IMR-90 (cell line): ENCODE results near the gene EHMT1. TPM values are rescaled to one million over a fixed set of nuclear protein-coding genes. Genes with fewer than 3 reads are reported as not detected.

ENCODE experiments used
- ATAC-seq: fragments of 200-7000 bp; cut with Tn5 transposase; 2 replicates; pipeline ENCODE4 v1.9.1; 2020; ENCODE audit warnings: low read depth, mild to moderate bottlenecking, moderate library complexity
- BruUV-seq: library from RNA; stranded (reverse); fragments of 400-500 nt; replicated peaks from 2 replicates; lab custom pipeline; 2021; lab: Mats Ljungman, UMichigan
- CTCF ChIA-PET: fragments of 300-600 bp; formaldehyde crosslinking; extraction: SDS; loops from one replicate; lab custom pipeline; 2021; ENCODE audit warnings: antibody characterized with exemption; lab: Yijun Ruan, JAX
- POLR2A ChIA-PET: fragments of 300-600 bp; sonication (Branson Sonifier 250); formaldehyde crosslinking; loops from one replicate; lab custom pipeline; 2022; ENCODE audit warnings: antibody characterized with exemption; ENCODE audit not compliant: unreplicated experiment; lab: Charles Lee
- DNase-seq: peaks from one replicate; pipeline ENCODE4 v3.0.0; 2013
- H2AFZ ChIP-seq: replicated peaks from 2 replicates; pipeline ENCODE3; 2013; ENCODE audit warnings: low read length, mild to moderate bottlenecking; ENCODE audit not compliant: poor library complexity
- H2AK5ac ChIP-seq: 2 replicates; pipeline ENCODE4 v1.6.1; 2013; ENCODE audit warnings: low read depth, low read length, inconsistent platforms
- H2AK9ac ChIP-seq: replicated peaks from 2 replicates; pipeline ENCODE3; 2013; ENCODE audit warnings: mild to moderate bottlenecking, low read depth, low read length, moderate library complexity; ENCODE audit not compliant: poor library complexity
- H2BK120ac ChIP-seq: 2 replicates; pipeline ENCODE4 v1.6.1; 2013; ENCODE audit warnings: low read depth, low read length, inconsistent platforms
- H2BK15ac ChIP-seq: 3 replicates; pipeline ENCODE4 v1.6.1; 2013; ENCODE audit warnings: low read depth, low read length, inconsistent platforms
- H2BK20ac ChIP-seq: 2 replicates; pipeline ENCODE4 v1.6.1; 2013; ENCODE audit warnings: low read depth, mild to moderate bottlenecking, inconsistent platforms, low read length, moderate library complexity
- H2BK5ac ChIP-seq: 2 replicates; pipeline ENCODE4 v1.6.1; 2013; ENCODE audit warnings: mild to moderate bottlenecking, low read depth, low read length, inconsistent platforms; ENCODE audit not compliant: poor library complexity, severe bottlenecking
- H3K14ac ChIP-seq: replicated peaks from 2 replicates; pipeline ENCODE4 v1.6.1; 2013; ENCODE audit warnings: low read depth, low read length, inconsistent platforms
- H3K18ac ChIP-seq: 2 replicates; pipeline ENCODE4 v1.6.1; 2013; ENCODE audit warnings: low read depth, low read length, control low read depth
- H3K23ac ChIP-seq: 2 replicates; pipeline ENCODE4 v1.6.1; 2013; ENCODE audit warnings: low read depth, low read length, inconsistent platforms
- H3K27ac ChIP-seq: 2 replicates; pipeline ENCODE4 v1.5.1; 2013; ENCODE audit warnings: mild to moderate bottlenecking, control low read depth, low read length; ENCODE audit not compliant: insufficient read depth
- H3K27me3 ChIP-seq: 2 replicates; pipeline ENCODE4 v1.6.1; 2013; ENCODE audit warnings: low read length; ENCODE audit not compliant: control insufficient read depth, insufficient read depth
- H3K36me3 ChIP-seq: 2 replicates; pipeline ENCODE4 v1.6.1; 2013; ENCODE audit warnings: low read length, mixed read lengths; ENCODE audit not compliant: control insufficient read depth, insufficient read depth
- H3K4ac ChIP-seq: 2 replicates; pipeline ENCODE4 v1.6.1; 2013; ENCODE audit warnings: low read depth, low read length, inconsistent platforms
- H3K4me1 ChIP-seq: 2 replicates; pipeline ENCODE4 v1.6.1; 2013; ENCODE audit warnings: low read length, mixed read lengths; ENCODE audit not compliant: control insufficient read depth, insufficient read depth
- H3K4me2 ChIP-seq: 2 replicates; pipeline ENCODE4 v1.6.1; 2013; ENCODE audit warnings: low read depth, mild to moderate bottlenecking, control low read depth, low read length, moderate library complexity
- H3K4me3 ChIP-seq: 2 replicates; pipeline ENCODE4 v1.5.1; 2013; ENCODE audit warnings: low read depth, mild to moderate bottlenecking, control low read depth, low read length, moderate library complexity; ENCODE audit not compliant: insufficient read depth
- H3K56ac ChIP-seq: 2 replicates; pipeline ENCODE4 v1.6.1; 2013; ENCODE audit warnings: low read length, inconsistent platforms; ENCODE audit not compliant: insufficient read depth; ENCODE audit errors: extremely low read depth
- H3K79me1 ChIP-seq, 2 experiments: 2 replicates each; pipeline ENCODE4 v1.6.1; 2013; ENCODE audit warnings: low read length in 2 of 2, inconsistent platforms in 1 of 2, low read depth in 1 of 2
- H3K9ac ChIP-seq: 2 replicates; pipeline ENCODE4 v1.6.1; 2013; ENCODE audit warnings: low read depth, low read length, control low read depth
- H3K9me1 ChIP-seq: 2 replicates; pipeline ENCODE4 v1.6.1; 2013; ENCODE audit warnings: low read length, inconsistent platforms; ENCODE audit not compliant: insufficient read depth
- H3K9me3 ChIP-seq: 2 replicates; pipeline ENCODE4 v1.6.1; 2013; ENCODE audit warnings: low read length; ENCODE audit not compliant: control insufficient read depth, insufficient read depth
- H4K20me1 ChIP-seq: 2 replicates; pipeline ENCODE4 v1.6.1; 2013; ENCODE audit warnings: low read length, inconsistent platforms; ENCODE audit not compliant: insufficient read depth
- H4K5ac ChIP-seq: 2 replicates; pipeline ENCODE4 v1.6.1; 2013; ENCODE audit warnings: mild to moderate bottlenecking, low read depth, low read length, control low read depth
- H4K8ac ChIP-seq, 2 experiments: 2 replicates each; pipeline ENCODE4 v1.6.1; 2013; ENCODE audit warnings: low read depth in 2 of 2, low read length in 2 of 2, control low read depth in 1 of 2, inconsistent platforms in 1 of 2
- H4K91ac ChIP-seq: 2 replicates; pipeline ENCODE4 v1.6.1; 2013; ENCODE audit warnings: low read depth, low read length, inconsistent platforms; ENCODE audit not compliant: insufficient read depth
- BHLHE40 ChIP-seq: fragments of 150-350 bp; IDR thresholded peaks from 2 replicates; pipeline ENCODE4 v1.6.1; 2016; ENCODE audit warnings: mild to moderate bottlenecking, low read depth, low read length
- CEBPB ChIP-seq: IDR thresholded peaks from 2 replicates; pipeline ENCODE4 v1.6.1; 2012; ENCODE audit warnings: low read depth, low read length, improper control_type of control experiment
- CHD1 ChIP-seq: IDR thresholded peaks from 2 replicates; pipeline ENCODE4 v1.6.1; 2012; ENCODE audit warnings: low read depth, low read length, improper control_type of control experiment
- FOS ChIP-seq: fragments of 150-350 bp; IDR thresholded peaks from 2 replicates; pipeline ENCODE4 v1.6.1; 2016; ENCODE audit warnings: low read depth, low read length
- MAFK ChIP-seq: IDR thresholded peaks from 2 replicates; pipeline ENCODE4 v1.6.1; 2012; ENCODE audit warnings: low read depth, low read length, improper control_type of control experiment
- MAZ ChIP-seq: IDR thresholded peaks from 2 replicates; pipeline ENCODE4 v1.6.1; 2012; ENCODE audit warnings: low read depth, mild to moderate bottlenecking, low read length, improper control_type of control experiment, moderate library complexity, borderline replicate concordance
- MXI1 ChIP-seq: IDR thresholded peaks from 2 replicates; pipeline ENCODE4 v1.6.1; 2012; ENCODE audit warnings: low read depth, mild to moderate bottlenecking, low read length, moderate library complexity, borderline replicate concordance
- NFE2L2 ChIP-seq: fragments of 150-350 bp; IDR thresholded peaks from 2 replicates; pipeline ENCODE4 v1.6.1; 2016; ENCODE audit warnings: low read depth, mild to moderate bottlenecking, low read length
- POLR2A ChIP-seq: IDR thresholded peaks from 2 replicates; pipeline ENCODE4 v1.6.1; 2012; ENCODE audit warnings: mild to moderate bottlenecking, low read depth, low read length
- RAD21 ChIP-seq: IDR thresholded peaks from 2 replicates; pipeline ENCODE4 v1.6.1; 2012; ENCODE audit warnings: low read length, improper control_type of control experiment
- RCOR1 ChIP-seq: IDR thresholded peaks from 2 replicates; pipeline ENCODE4 v1.6.1; 2012; ENCODE audit warnings: mild to moderate bottlenecking, low read length, improper control_type of control experiment; ENCODE audit not compliant: insufficient replicate concordance
- RFX5 ChIP-seq: IDR thresholded peaks from 2 replicates; pipeline ENCODE4 v1.8.0; 2012; ENCODE audit warnings: low read depth, mild to moderate bottlenecking, low read length, moderate library complexity
- SMC3 ChIP-seq: fragments of 150-350 bp; IDR thresholded peaks from 2 replicates; pipeline ENCODE4 v1.6.1; 2016; ENCODE audit warnings: low read depth, mild to moderate bottlenecking, antibody characterized with exemption, low read length, moderate library complexity
- WGBS, 2 experiments: methylation state at CpG; one replicate each; pipeline versions ENCODE4 v1.1.5 to v1.1.7; 2013; ENCODE audit warnings: missing lambda C conversion rate in 2 of 2; ENCODE audit not compliant: insufficient read length in 1 of 2; ENCODE audit errors: extremely low coverage in 2 of 2; 5-methylcytosine and 5-hydroxymethylcytosine counted together
- dilution Hi-C: fragments of 300-500 bp; cut with HindIII; formaldehyde crosslinking; loops from one replicate; pipeline ENCODE4 v1.14.3; 2018; ENCODE audit warnings: low sequenced_read_pairs; ENCODE audit not compliant: unreplicated experiment
- in situ Hi-C: fragments of 300-500 bp; cut with MboI; formaldehyde crosslinking; loops from 3 replicates; pipeline ENCODE4 v1.14.3; 2019; ENCODE audit warnings: low sequenced_read_pairs, inconsistent platforms, mixed read lengths
- intact Hi-C: fragments of 100-400 bp; cut with micrococcal nuclease; formaldehyde crosslinking; loops from 2 replicates; pipeline ENCODE4 v1.10.0; 2022
- polyA plus RNA-seq, 3 experiments: library from polyadenylated mRNA; depleted of rRNA; stranded (reverse); fragments of >200 nt; gene quantifications; 2 replicates each; pipeline ENCODE4 v1.2.3, GENCODE V29; 2012; ENCODE audit warnings: low replicate concordance in 1 of 3
- total RNA-seq: library from RNA; depleted of rRNA; stranded (reverse); fragments of >200 nt; gene quantifications from 2 replicates; pipeline ENCODE4 v1.2.3, GENCODE V29; 2012
- TF ChIP-seq, protein P1 (sequence below): conservative IDR thresholded peaks from 2 replicates; pipeline ENCODE4 v1.5.1; 2012; ENCODE audit warnings: mild to moderate bottlenecking, low read depth, low read length, improper control_type of control experiment
- TF ChIP-seq, protein P2 (sequence below): fragments of 150-350 bp; IDR thresholded peaks from 2 replicates; pipeline ENCODE4 v1.6.1; 2016; ENCODE audit warnings: low read depth, mild to moderate bottlenecking, low read length, moderate library complexity, borderline replicate concordance
- TF ChIP-seq, protein P3 (sequence below): fragments of 150-350 bp; IDR thresholded peaks from 2 replicates; pipeline ENCODE4 v1.6.1; 2017; ENCODE audit warnings: mild to moderate bottlenecking, antibody characterized with exemption, low read length, low read depth

EHMT1 gene
- total and polyA plus RNA-seq, 2 of the 4 experiments (the other 2 are of a cell fraction): 32.8 to 35.1 TPM

DNA sequence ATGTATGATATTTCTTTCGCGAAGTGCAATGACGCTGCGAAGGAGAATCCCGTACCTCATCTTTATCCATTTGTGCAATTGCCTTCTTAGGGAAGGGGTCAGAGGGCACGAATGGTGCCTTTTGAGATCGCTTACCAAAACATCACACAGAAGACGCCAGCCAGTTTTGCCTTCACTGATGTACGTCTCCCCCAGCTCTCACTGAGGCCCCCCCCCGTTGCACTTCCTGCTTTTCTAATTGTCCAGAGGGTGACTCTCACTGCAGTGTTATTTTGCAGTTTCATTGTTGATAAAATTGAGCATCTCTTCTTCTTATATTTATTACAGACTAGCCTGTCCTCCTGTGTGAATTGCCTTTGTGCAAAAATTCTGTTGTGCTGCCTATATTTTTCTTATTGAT, 219.8 kb downstream of the EHMT1 start:
- Histone ChIP-seq H3K56ac (no peak overlapping the region), H4K5ac (no peak overlapping the region), H4K20me1 (no peaks in the 10 kb centered on the region), H2AK5ac (no peak overlapping the region), H3K27ac (no peak overlapping the region), H3K79me1 (no peaks in the 10 kb centered on the region; a peak in 1 of 4 replicates), H3K27me3 (no peaks in the 10 kb centered on the region), H3K14ac (no peak overlapping the region), H2AFZ (no peak overlapping the region), H3K36me3 (peaks cover 31% of the 10 kb centered on the region), H2BK15ac (no peak overlapping the region), H2BK20ac (no peak overlapping the region), H4K91ac (no peak overlapping the region), H3K9ac (no peak overlapping the region), H4K8ac (no peak overlapping the region), H2AK9ac (no peak overlapping the region), H2BK5ac (no peak overlapping the region), H3K18ac (no peak overlapping the region), H3K4me1 (no peaks in the 10 kb centered on the region), H3K9me3 (peaks cover 4% of the 10 kb centered on the region; the same call in 1 of the 2 replicates), H3K9me1 (no peaks in the 10 kb centered on the region), H3K4me3 (no peak overlapping the region), H3K23ac (no peak overlapping the region), H3K4ac (no peak overlapping the region), H3K4me2 (no peak overlapping the region), H2BK120ac (no peak overlapping the region)
- ChIA-PET CTCF (no interaction called here), POLR2A (no interaction called here)
- DNase-seq (no peak), ATAC-seq (no peak)
- TF ChIP-seq SMC3 (no peak), MAFK (no peak), CEBPB (no peak), RCOR1 (no peak), RFX5 (no peak), CHD1 (no peak), NFE2L2 (no peak), FOS (no peak), POLR2A (no peak), BHLHE40 (no peak), MXI1 (no peak), MAZ (no peak), RAD21 (no peak)
- TF ChIP-seq, protein P1, sequence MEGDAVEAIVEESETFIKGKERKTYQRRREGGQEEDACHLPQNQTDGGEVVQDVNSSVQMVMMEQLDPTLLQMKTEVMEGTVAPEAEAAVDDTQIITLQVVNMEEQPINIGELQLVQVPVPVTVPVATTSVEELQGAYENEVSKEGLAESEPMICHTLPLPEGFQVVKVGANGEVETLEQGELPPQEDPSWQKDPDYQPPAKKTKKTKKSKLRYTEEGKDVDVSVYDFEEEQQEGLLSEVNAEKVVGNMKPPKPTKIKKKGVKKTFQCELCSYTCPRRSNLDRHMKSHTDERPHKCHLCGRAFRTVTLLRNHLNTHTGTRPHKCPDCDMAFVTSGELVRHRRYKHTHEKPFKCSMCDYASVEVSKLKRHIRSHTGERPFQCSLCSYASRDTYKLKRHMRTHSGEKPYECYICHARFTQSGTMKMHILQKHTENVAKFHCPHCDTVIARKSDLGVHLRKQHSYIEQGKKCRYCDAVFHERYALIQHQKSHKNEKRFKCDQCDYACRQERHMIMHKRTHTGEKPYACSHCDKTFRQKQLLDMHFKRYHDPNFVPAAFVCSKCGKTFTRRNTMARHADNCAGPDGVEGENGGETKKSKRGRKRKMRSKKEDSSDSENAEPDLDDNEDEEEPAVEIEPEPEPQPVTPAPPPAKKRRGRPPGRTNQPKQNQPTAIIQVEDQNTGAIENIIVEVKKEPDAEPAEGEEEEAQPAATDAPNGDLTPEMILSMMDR: no peak
- TF ChIP-seq, protein P2, sequence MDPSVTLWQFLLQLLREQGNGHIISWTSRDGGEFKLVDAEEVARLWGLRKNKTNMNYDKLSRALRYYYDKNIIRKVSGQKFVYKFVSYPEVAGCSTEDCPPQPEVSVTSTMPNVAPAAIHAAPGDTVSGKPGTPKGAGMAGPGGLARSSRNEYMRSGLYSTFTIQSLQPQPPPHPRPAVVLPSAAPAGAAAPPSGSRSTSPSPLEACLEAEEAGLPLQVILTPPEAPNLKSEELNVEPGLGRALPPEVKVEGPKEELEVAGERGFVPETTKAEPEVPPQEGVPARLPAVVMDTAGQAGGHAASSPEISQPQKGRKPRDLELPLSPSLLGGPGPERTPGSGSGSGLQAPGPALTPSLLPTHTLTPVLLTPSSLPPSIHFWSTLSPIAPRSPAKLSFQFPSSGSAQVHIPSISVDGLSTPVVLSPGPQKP: no peak
- TF ChIP-seq, protein P3, sequence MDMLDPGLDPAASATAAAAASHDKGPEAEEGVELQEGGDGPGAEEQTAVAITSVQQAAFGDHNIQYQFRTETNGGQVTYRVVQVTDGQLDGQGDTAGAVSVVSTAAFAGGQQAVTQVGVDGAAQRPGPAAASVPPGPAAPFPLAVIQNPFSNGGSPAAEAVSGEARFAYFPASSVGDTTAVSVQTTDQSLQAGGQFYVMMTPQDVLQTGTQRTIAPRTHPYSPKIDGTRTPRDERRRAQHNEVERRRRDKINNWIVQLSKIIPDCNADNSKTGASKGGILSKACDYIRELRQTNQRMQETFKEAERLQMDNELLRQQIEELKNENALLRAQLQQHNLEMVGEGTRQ: no peak
- no TSS peak for BruUV-seq
- in situ Hi-C loops (no loop called here), dilution Hi-C loops (no loop called here), intact Hi-C loops (no loop called here)
- WGBS, 2 experiments: 96% methylated on average over 7 of the region's 10 CpGs; no CpG with 5 or more reads in 1 of the 2 experiments
